AG04450 (cell line): ENCODE results near the gene RUFY3. TPM values are rescaled to one million over a fixed set of nuclear protein-coding genes. Genes with fewer than 3 reads are reported as not detected.
"Not testable (repeated sequence)": the region's sequence is repeated elsewhere in the genome, so short reads cannot be mapped to it uniquely, and the experiment has no call there.

Source experiments
- CTCF ChIA-PET: fragments of 300-600, 350-600 bp; formaldehyde crosslinking; extraction: SDS; loops from one replicate; lab custom pipeline; 2022; ENCODE audit warnings: antibody characterized with exemption, inconsistent platforms; lab: Charles Lee
- POLR2A ChIA-PET: fragments of 350-600 bp; formaldehyde crosslinking; extraction: SDS; loops from one replicate; lab custom pipeline; 2021; ENCODE audit warnings: antibody characterized with exemption, inconsistent platforms; lab: Yijun Ruan, JAX
- DNase-seq: peaks from one replicate; pipeline ENCODE4 v3.0.0-alpha.2; 2011; ENCODE audit warnings: low read depth, low spot score
- H3K27ac ChIP-seq: one replicate; pipeline ENCODE4 v1.5.1; 2012; ENCODE audit warnings: low read depth, low read length, control low read depth
- H3K27me3 ChIP-seq: one replicate; pipeline ENCODE4 v1.6.0; 2012; ENCODE audit warnings: low read length; ENCODE audit not compliant: control insufficient read depth, insufficient read depth
- H3K4me3 ChIP-seq: 2 replicates; pipeline ENCODE4 v1.5.1; 2011; ENCODE audit warnings: mild to moderate bottlenecking, low read depth, low read length, control low read depth
- H3K9me3 ChIP-seq: 2 replicates; pipeline ENCODE4 v1.5.1; 2012; ENCODE audit warnings: low read length; ENCODE audit not compliant: control insufficient read depth, insufficient read depth
- polyA plus RNA-seq: library from polyadenylated mRNA; depleted of rRNA; stranded (reverse); fragments of >200 nt; gene quantifications from 2 replicates; pipeline ENCODE4 v1.2.3, GENCODE V29; 2011
- TF ChIP-seq, protein P1 (sequence below): IDR thresholded peaks from 2 replicates; pipeline ENCODE4 v1.5.1; 2011; ENCODE audit warnings: low read depth, low read length, control low read depth, inconsistent platforms

Gene RUFY3
- polyA plus RNA-seq, 1 experiment, result 57.9 TPM

DNA sequence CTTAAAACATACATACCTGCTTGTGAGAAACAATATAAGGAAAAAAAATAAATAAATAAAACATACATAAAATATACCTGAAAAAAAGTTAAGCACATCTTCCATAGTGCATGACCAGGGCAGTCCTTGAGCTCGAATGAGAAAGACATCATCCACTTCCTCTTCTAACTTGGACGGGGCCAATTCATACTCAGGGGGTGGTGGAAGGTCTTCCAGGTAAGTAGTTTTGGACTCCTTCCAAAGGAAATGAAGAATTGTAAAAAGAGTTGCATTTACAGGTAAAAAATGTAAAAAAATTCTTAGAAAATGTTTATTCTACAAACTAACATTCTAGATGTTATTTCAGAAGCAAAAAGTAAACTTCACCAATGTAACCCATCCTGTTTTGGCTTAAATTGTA is 114.3 kb downstream of the RUFY3 start:
- TF ChIP-seq, protein P1, sequence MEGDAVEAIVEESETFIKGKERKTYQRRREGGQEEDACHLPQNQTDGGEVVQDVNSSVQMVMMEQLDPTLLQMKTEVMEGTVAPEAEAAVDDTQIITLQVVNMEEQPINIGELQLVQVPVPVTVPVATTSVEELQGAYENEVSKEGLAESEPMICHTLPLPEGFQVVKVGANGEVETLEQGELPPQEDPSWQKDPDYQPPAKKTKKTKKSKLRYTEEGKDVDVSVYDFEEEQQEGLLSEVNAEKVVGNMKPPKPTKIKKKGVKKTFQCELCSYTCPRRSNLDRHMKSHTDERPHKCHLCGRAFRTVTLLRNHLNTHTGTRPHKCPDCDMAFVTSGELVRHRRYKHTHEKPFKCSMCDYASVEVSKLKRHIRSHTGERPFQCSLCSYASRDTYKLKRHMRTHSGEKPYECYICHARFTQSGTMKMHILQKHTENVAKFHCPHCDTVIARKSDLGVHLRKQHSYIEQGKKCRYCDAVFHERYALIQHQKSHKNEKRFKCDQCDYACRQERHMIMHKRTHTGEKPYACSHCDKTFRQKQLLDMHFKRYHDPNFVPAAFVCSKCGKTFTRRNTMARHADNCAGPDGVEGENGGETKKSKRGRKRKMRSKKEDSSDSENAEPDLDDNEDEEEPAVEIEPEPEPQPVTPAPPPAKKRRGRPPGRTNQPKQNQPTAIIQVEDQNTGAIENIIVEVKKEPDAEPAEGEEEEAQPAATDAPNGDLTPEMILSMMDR, result no peak
- no peak overlapping the region for H3K27ac ChIP-seq
- H3K27me3 ChIP-seq, result no peaks in the 10 kb centered on the region
- ChIA-PET POLR2A (no interaction called here), CTCF (interaction anchor here (0.7 to 1.1 kb wide), 3 partner anchors 173 to 184 kb away, joined by 3 to 8 read pairs (median 4); no protein-coding TSS in a partner anchor)
- no peak overlapping the region for H3K4me3 ChIP-seq
- DNase-seq, result no peak
- no peaks in the 10 kb centered on the region; the same call in 1 of the 2 replicates for H3K9me3 ChIP-seq

DNA sequence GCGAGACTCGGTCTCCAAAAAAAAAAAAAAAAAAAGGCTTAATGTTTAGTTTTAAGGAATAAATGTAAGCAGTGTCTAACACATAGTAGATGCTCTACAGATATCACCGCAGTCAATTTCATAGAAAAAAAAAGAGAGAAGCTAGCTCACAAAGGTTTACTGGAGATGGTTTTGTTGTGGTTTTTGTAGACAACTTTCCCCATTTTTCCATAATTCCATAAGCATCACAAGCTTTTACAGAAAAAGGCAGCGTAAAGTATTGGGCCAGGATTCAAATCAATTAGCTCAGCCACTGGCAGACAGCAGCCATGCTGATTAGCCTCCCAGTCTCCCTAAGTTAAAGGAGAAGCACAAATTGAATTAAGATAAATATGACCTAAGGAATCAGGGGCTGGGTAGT is 116.4 kb downstream of the RUFY3 start:
- Histone ChIP-seq H3K4me3 (peak overlapping the region; percentile 99), H3K27ac (no peak overlapping the region), H3K27me3 (no peaks in the 10 kb centered on the region), H3K9me3 (no peaks in the 10 kb centered on the region; the same call in 1 of the 2 replicates)
- ChIA-PET POLR2A (interaction anchor here (0.6 to 2.1 kb wide), 5 partner anchors 55 to 436 kb away, joined by 3 to 17 read pairs (median 5); partner anchors contain the start of gene MOB1B), CTCF (interaction anchor here (0.7 to 2.4 kb wide), 6 partner anchors 64 to 190 kb away, joined by 3 to 9 read pairs (median 4); partner anchors contain the start of gene MOB1B)
- TF ChIP-seq, protein P1, result no peak
- DNase-seq, result no peak

DNA sequence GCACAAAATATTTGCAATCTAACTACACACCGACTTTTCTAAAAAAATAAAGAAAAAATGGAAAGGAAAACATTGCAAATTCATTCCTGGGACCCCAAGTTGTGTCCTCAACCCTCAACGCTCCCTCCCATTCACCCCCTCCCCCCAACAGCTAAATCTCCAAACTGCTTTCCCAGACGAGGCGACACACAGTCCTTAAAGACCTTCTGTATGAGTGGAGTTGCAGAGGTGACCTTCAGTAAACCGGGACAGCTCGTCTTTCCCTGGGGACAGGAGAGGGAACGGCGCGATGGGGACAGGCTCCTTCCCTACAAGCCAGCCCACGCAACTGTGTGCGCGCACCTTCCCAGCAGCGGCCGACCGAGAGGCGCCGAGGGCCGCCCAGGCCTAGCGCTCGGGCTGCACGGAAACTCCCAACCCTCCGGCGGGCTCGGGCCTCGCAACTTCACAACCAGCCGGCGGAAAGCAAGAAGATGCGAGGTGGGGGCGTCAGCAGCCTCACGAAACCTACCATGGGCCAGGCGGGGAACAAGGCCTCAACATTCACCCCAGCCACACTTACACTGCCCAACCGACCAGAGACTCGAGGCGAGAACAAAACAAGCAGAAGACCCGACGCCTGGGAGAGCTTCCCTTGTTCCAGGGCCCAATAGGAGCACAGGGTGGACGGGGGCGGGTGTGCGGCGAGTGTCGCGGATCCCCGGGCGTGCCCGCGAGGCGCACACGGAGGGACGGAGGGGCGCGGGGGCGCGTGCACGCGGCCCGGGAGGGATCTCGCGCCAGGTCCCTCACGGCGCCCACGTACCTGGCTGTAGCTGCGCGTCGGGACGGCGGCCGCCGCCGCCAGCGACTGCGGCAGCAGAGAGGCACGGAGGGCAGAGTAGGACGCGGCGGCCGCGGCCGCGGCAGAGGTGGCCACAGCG is 117.2 kb downstream of the RUFY3 start:
- TF ChIP-seq, protein P1, result no peak
- Histone ChIP-seq H3K27ac (peak overlapping the region; percentile 61), H3K9me3 (no peaks in the 10 kb centered on the region; the same call in 1 of the 2 replicates), H3K4me3 (peak overlapping the region; percentile 99), H3K27me3 (no peaks in the 10 kb centered on the region)
- ChIA-PET CTCF (interaction anchor here (0.6 to 2.4 kb wide), 6 partner anchors 63 to 356 kb away, joined by 3 to 9 read pairs (median 5); partner anchors contain the start of gene MOB1B), POLR2A (interaction anchor here (0.6 to 2.1 kb wide), 13 partner anchors 11 to 496 kb away, joined by 3 to 17 read pairs (median 4); partner anchors contain the start of gene MOB1B)
- peak; percentile 7 for DNase-seq

DNA sequence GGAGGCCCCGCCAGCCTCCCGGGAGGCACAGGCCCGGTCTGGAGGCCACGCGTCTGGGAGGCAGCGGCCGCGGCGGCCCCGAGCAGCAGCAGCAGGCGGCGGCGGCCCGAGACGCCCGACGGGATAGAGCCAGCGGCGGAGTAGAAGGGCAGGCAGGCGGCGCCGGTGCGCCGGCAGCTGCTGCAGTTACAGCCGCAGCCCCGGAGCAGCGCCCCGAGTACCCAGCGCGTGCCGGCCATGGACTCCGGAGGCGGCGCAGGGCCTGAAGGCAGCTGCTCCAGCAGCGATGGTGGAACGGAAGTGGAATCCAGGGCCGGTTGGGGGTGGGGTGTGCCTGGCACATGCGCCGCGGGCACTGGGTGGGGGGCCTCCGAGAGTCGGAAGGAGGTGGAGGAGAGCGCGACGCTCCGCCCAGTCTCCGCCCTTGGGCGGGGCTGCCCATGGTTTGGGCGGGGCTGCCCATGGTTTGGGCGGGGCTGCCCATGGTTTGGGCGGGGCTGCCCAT is 117.9 kb downstream of the RUFY3 start, which contains the start of gene GRSF1:
GRSF1 (minus strand) TSS at position 302 of the 505 bp plus-strand sequence; CDS start at position 239, 63 bp downstream.
- Histone ChIP-seq H3K9me3 (no peaks in the 10 kb centered on the region; the same call in 1 of the 2 replicates), H3K27ac (peak within 1 kb of the TSS; percentile 61), H3K4me3 (peak within 1 kb of the TSS; percentile 99), H3K27me3 (no peaks in the 10 kb centered on the region)
- ChIA-PET POLR2A (interaction anchor here (1.1 to 2.1 kb wide), 3 partner anchors 62 to 111 kb away, joined by 4 to 17 read pairs (median 5); partner anchors contain the start of gene MOB1B), CTCF (interaction anchor here (2.4 kb wide), 1 partner anchor 170 kb away, joined by 9 read pairs; no protein-coding TSS in a partner anchor)
- peak; percentile 80 for DNase-seq
- TF ChIP-seq, protein P1, result peak; percentile 15; the same call in 1 of the 2 replicates

DNA sequence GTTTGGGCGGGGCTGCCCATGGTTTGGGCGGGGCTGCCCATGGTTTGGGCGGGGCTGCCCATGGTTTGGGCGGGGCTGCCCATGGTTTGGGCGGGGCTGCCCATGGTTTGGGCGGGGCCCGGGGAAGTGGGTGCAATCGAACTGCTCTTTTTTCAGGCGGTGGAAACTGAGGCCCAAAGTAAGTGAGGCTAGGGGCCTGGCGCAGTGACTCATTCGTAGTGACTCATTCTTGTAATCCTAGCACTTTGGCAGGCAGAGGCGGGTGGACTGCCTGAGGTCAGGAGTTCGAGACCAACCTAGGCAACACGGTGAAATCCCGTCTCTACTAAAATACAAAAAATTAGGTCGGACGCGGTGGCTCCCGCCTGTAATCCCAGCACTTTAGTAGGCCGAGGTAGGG is 118.4 kb downstream of the RUFY3 start:
- POLR2A ChIA-PET, result interaction anchor here (1.1 to 2.1 kb wide), 2 partner anchors 62 to 101 kb away, joined by 4 to 17 read pairs; partner anchors contain the start of gene MOB1B
- DNase-seq, H3K9me3 ChIP-seq, H3K27ac ChIP-seq, CTCF ChIA-PET, H3K27me3 ChIP-seq, H3K4me3 ChIP-seq: not testable (repeated sequence)

DNA sequence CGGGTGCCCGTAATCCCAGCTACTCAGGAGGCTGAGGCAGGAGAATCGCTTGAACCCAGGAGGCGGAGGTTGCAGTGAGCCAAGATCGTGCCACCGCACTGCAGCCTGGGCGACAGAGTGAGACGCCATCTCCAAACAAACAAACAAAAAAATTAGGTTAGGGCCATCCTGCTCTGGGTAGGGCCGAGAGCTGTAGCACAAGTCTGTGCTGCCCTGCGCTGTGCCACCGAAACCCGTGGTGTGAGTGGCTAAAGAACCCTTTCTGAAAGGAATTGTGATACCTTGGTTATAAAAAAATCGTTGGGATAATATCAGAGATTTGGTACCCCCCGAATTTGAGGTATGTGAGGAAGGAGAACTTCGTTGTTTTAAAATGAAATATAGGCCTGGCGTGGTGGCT is 118.9 kb downstream of the RUFY3 start:
- DNase-seq, H3K4me3 ChIP-seq, POLR2A ChIA-PET, CTCF ChIA-PET, H3K27ac ChIP-seq, H3K9me3 ChIP-seq, H3K27me3 ChIP-seq: not testable (repeated sequence)
